HuH-7.5 (cell line): Measurements from ENCODE around the gene SCTR.
A peak's percentile ranks its signal among the peaks of the same experiment; 100 is the strongest.

ENCODE experiments used
- DNase-seq: peaks from one replicate; pipeline ENCODE4 v3.0.0; 2011; ENCODE audit warnings: low spot score

Gene SCTR

GRCh38 chr2:119523952-119524694 is at the start of gene SCTR:
Gene SCTR, minus strand, starts transcription at chr2:119524483. Its CDS starts 257 bp downstream, at chr2:119524226.
- no peak for DNase-seq

GRCh38 chr2:119567292-119567691 is 43.0 kb upstream of the SCTR start:
- no peak for DNase-seq

GRCh38 chr2:119565481-119565880 is 41.2 kb upstream of the SCTR start:
- no peak for DNase-seq

GRCh38 chr2:119553687-119554344 is 29.5 kb upstream of the SCTR start:
- DNase-seq, result no peak

- no peak for DNase-seq
Measured at GRCh38 chr2:119552902-119553301, 28.6 kb upstream of the SCTR start.

- no peak for DNase-seq
Measured at GRCh38 chr2:119550856-119551255, 26.6 kb upstream of the SCTR start.

- DNase-seq, result no peak
Measured at GRCh38 chr2:119550346-119550745, 26.1 kb upstream of the SCTR start.

- DNase-seq, result no peak
Measured at GRCh38 chr2:119549241-119549640, 25.0 kb upstream of the SCTR start.

GRCh38 chr2:119548516-119549120 is 24.3 kb upstream of the SCTR start:
- no peak for DNase-seq

- no peak for DNase-seq
Measured at GRCh38 chr2:119546447-119546767, 22.1 kb upstream of the SCTR start.

- DNase-seq, result no peak
Measured at GRCh38 chr2:119545754-119546446, 21.6 kb upstream of the SCTR start.

GRCh38 chr2:119544939-119545475 is 20.7 kb upstream of the SCTR start:
- no peak for DNase-seq

GRCh38 chr2:119544075-119544938 is 20.0 kb upstream of the SCTR start, which contains the start of gene CFAP221:
Gene CFAP221, plus strand, starts transcription at chr2:119544449. Its CDS starts 1,683 bp downstream, at chr2:119546132.
- DNase-seq, result peak; percentile 76

GRCh38 chr2:119541476-119541875 is 17.2 kb upstream of the SCTR start:
- no peak for DNase-seq

GRCh38 chr2:119537792-119538191 is 13.5 kb upstream of the SCTR start:
- no peak for DNase-seq

- no peak for DNase-seq
Measured at GRCh38 chr2:119536707-119537106, 12.4 kb upstream of the SCTR start.

GRCh38 chr2:119536211-119536610 is 11.9 kb upstream of the SCTR start:
- no peak for DNase-seq

GRCh38 chr2:119533560-119533959 is 9.3 kb upstream of the SCTR start:
- no peak for DNase-seq

- no peak for DNase-seq
Measured at GRCh38 chr2:119531292-119531691, 7.0 kb upstream of the SCTR start.

- DNase-seq, result no peak
Measured at GRCh38 chr2:119527999-119528398, 3.7 kb upstream of the SCTR start.

- no peak for DNase-seq
Measured at GRCh38 chr2:119525614-119526013, 1.3 kb upstream of the SCTR start.
